Colonic mucosa (tissue), 4 donors: Measurements from ENCODE around the gene TRIM66. TPM values are rescaled to one million over a fixed set of nuclear protein-coding genes. Genes with fewer than 3 reads are reported as not detected.

Source experiments
- DNase-seq: peaks from one replicate; pipeline ENCODE4 v3.0.0-alpha.2; 2020
- H3K27ac ChIP-seq: fragments of 200-600 bp; one replicate; pipeline ENCODE4 v1.8.0; 2021
- H3K27me3 ChIP-seq: fragments of 200-600 bp; one replicate; pipeline ENCODE4 v1.8.0; 2021
- H3K36me3 ChIP-seq: fragments of 200-600 bp; one replicate; pipeline ENCODE4 v1.8.0; 2021
- H3K4me1 ChIP-seq: fragments of 200-600 bp; one replicate; pipeline ENCODE4 v1.8.0; 2021; ENCODE audit warnings: mild to moderate bottlenecking
- H3K4me3 ChIP-seq: fragments of 200-600 bp; one replicate; pipeline ENCODE4 v1.8.0; 2021
- H3K9ac ChIP-seq, 2 donors: one replicate each; pipeline ENCODE4 v1.7.0; 2013; ENCODE audit warnings: control low read depth in 2 of 2, low read depth in 2 of 2, low read length in 2 of 2
- H3K9me3 ChIP-seq: fragments of 200-600 bp; one replicate; pipeline ENCODE4 v1.8.0; 2021
- CTCF ChIP-seq: fragments of 200-600 bp; IDR thresholded peaks from one replicate; pipeline ENCODE4 v1.8.0; 2022; ENCODE audit warnings: antibody characterized with exemption, mild to moderate bottlenecking
- intact Hi-C: fragments of 100-400 bp; cut with DNase I; formaldehyde crosslinking; loops from one replicate; pipeline ENCODE4 v1.14.1; 2022
- total RNA-seq, 2 donors: library from RNA; stranded (reverse); fragmentation: NEBNext Ultra II Directional in 1 of 2; extraction: Animal tissue kit (Norgen Biotek cat#: 25700) in 1 of 2; gene quantifications; one replicate each; pipeline ENCODE4 v1.2.1, GENCODE V29; 2021
- donor health status: healthy.
- donor health status: DM: no; HTN: no; CAD: no.
- donor health status: DM: no; HTN: no; CAD: no.

Gene TRIM66
- total RNA-seq, 2 donors from 2014 or later: 5.9 to 10.6 TPM

DNA sequence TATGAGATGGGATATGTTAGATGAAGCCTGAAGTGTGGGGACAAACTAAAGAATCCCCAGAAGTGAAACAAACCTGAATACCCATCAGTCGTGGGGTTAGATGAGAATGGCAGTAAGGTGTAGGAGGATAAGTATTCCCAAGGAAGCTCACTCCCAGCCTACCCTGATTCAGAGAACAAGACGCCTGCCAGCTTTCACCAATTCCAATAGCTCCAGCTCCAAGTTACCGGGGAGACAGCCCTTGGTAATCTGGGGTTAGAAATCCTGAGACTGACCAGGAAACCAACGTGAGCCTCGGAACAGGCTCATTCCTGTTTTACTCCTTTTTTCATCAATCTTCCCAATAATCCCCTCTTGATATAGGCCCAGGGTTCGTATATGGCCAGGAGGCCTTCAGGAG is 46.6 kb upstream of the TRIM66 start:
- H3K27me3 ChIP-seq: no peaks in the 10 kb centered on the region
- peaks cover 4% of the 10 kb centered on the region for H3K4me1 ChIP-seq
- H3K9me3 ChIP-seq: no peaks in the 10 kb centered on the region
- peaks cover 5% of the 10 kb centered on the region for H3K36me3 ChIP-seq
- intact Hi-C loops: no loop called here
- no peak for TF ChIP-seq CTCF
- no peak overlapping the region for H3K27ac ChIP-seq
- H3K4me3 ChIP-seq: no peak overlapping the region
- DNase-seq: no peak
- H3K9ac ChIP-seq: no peak overlapping the region

GRCh38 chr11:8728563-8728962 is 46.1 kb upstream of the TRIM66 start:
- intact Hi-C loops: no loop called here
- Histone ChIP-seq H3K4me3 (no peak overlapping the region), H3K27ac (no peak overlapping the region), H3K36me3 (peaks cover 5% of the 10 kb centered on the region), H3K4me1 (no peaks in the 10 kb centered on the region), H3K9me3 (no peaks in the 10 kb centered on the region), H3K27me3 (no peaks in the 10 kb centered on the region), H3K9ac (no peak overlapping the region)
- no peak for DNase-seq
- no peak for TF ChIP-seq CTCF

- Histone ChIP-seq H3K27ac (no peak overlapping the region), H3K4me3 (no peak overlapping the region), H3K36me3 (peaks cover 5% of the 10 kb centered on the region), H3K9me3 (no peaks in the 10 kb centered on the region), H3K4me1 (peaks cover 4% of the 10 kb centered on the region), H3K9ac (no peak overlapping the region), H3K27me3 (no peaks in the 10 kb centered on the region)
- no peak for DNase-seq
- intact Hi-C loops: no loop called here
- TF ChIP-seq CTCF: no peak
These were observed 43.9 kb upstream of the TRIM66 start for GRCh38 chr11:8726395-8726794.

DNA sequence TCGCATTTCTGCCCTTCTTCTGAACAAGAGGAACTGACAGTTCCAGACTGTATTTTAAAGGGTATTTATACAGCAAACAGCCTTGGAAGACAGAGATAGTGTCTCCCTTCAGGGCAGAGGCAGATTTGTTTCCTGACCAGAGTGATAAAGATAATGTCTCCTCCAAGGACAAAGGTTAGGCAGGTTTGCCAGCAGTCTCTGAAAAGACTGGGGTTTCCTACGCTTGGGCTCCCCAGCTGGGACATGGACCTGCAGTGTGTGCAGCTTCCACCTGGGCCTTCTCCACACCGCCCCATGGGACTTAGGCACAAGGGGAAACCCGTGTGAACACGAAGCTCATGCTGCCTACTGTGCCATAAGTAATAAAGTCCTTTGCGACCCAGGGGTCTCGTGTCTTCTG is 42.2 kb upstream of the TRIM66 start:
- H3K4me1 ChIP-seq: peaks cover 15% of the 10 kb centered on the region
- H3K27me3 ChIP-seq: no peaks in the 10 kb centered on the region
- DNase-seq: no peak
- intact Hi-C loops: no loop called here
- peak overlapping the region; percentile 21 for H3K27ac ChIP-seq
- H3K9me3 ChIP-seq: no peaks in the 10 kb centered on the region
- no peak overlapping the region for H3K9ac ChIP-seq
- TF ChIP-seq CTCF: no peak
- H3K4me3 ChIP-seq: no peak overlapping the region
- H3K36me3 ChIP-seq: no peaks in the 10 kb centered on the region

DNA sequence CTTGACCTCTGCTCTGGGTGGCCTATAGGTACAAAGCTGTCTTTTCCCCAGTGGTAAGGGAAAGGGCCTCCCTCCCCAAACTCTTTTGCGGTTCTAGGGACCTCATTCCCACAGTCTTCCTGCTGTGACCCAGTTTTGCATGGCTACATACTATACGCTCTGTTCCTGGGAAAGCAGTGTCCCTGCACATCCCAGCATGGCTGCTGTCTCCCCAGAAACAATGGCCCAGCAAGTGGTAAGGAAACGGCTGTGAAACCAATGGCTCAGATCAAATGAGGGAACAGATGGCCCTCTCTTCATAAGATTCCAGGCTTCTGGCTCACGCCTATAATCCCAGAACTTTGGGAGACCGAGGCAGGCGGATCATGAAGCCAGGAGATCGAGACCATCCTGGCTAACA is 41.2 kb upstream of the TRIM66 start:
- intact Hi-C loops: no loop called here
- Histone ChIP-seq H3K9me3 (no peaks in the 10 kb centered on the region), H3K36me3 (no peaks in the 10 kb centered on the region), H3K27me3 (no peaks in the 10 kb centered on the region), H3K4me3 (no peak overlapping the region), H3K27ac (no peak overlapping the region), H3K4me1 (peaks cover 15% of the 10 kb centered on the region), H3K9ac (no peak overlapping the region)
- no peak for DNase-seq
- TF ChIP-seq CTCF: no peak

- Histone ChIP-seq H3K4me3 (no peak overlapping the region), H3K9me3 (no peaks in the 10 kb centered on the region), H3K36me3 (no peaks in the 10 kb centered on the region), H3K4me1 (peaks cover 15% of the 10 kb centered on the region), H3K27ac (peak overlapping the region; percentile 70), H3K9ac (peak overlapping the region; percentile 13 to 42), H3K27me3 (no peaks in the 10 kb centered on the region)
- TF ChIP-seq CTCF: no peak
- DNase-seq: no peak
- intact Hi-C loops: no loop called here
These were observed 40.3 kb upstream of the TRIM66 start for GRCh38 chr11:8722809-8723208.
